Breast epithelium (tissue), 4 donors: ENCODE measurements around the gene LRRC46. TPM values are rescaled to one million over a fixed set of nuclear protein-coding genes. Genes with fewer than 3 reads are reported as not detected.

ENCODE experiments used
- DNase-seq, 2 donors: peaks; one replicate each; pipeline ENCODE4 v3.0.0-alpha.2; 2019; ENCODE audit warnings: low spot score in 2 of 2
- H3K27ac ChIP-seq, 2 donors: fragments of 200-600 bp; sonication (generic) in 1 of 2; one replicate each; pipeline ENCODE4 v1.5.1; 2016 to 2019; ENCODE audit warnings: mild to moderate bottlenecking in 1 of 2
- H3K27me3 ChIP-seq, 2 donors: fragments of 200-600 bp; sonication (generic) in 1 of 2; one replicate each; pipeline versions ENCODE4 v1.5.1 to v1.6.0; 2017 to 2019; ENCODE audit warnings: control low read depth in 1 of 2, mild to moderate bottlenecking in 1 of 2
- H3K36me3 ChIP-seq: fragments of 200-600 bp; one replicate; pipeline ENCODE4 v1.5.1; 2019
- H3K4me1 ChIP-seq, 2 donors: fragments of 200-600 bp; sonication (generic); one replicate each; pipeline ENCODE4 v1.5.1; 2016 to 2019; ENCODE audit warnings: control low read depth in 1 of 2
- H3K4me3 ChIP-seq, 3 donors: fragments of 200-600 bp; sonication (generic); 1 replicate in 2 of 3; 2 replicates in 1 of 3; pipeline ENCODE4 v1.5.1; 2016 to 2019; ENCODE audit warnings: mild to moderate bottlenecking in 3 of 3, moderate library complexity in 2 of 3
- H3K9me3 ChIP-seq, 2 donors: fragments of 200-600 bp; sonication (generic) in 1 of 2; one replicate each; pipeline ENCODE4 v1.5.1; 2016 to 2019; ENCODE audit warnings: control low read depth in 1 of 2
- CTCF ChIP-seq, 3 donors: fragments of 450-650 bp; IDR thresholded peaks; one replicate each; pipeline ENCODE4 v1.5.1; 2016 to 2017; ENCODE audit warnings: antibody characterized with exemption in 3 of 3, mild to moderate bottlenecking in 3 of 3, moderate library complexity in 3 of 3
- POLR2A ChIP-seq: fragments of 450-650 bp; IDR thresholded peaks from one replicate; pipeline ENCODE4 v1.6.1; 2016; ENCODE audit warnings: antibody characterized with exemption, mild to moderate bottlenecking, moderate library complexity
- POLR2AphosphoS5 ChIP-seq, 3 donors: sonication (generic); formaldehyde crosslinking; IDR thresholded peaks; one replicate each; pipeline ENCODE4 v1.6.1; 2017; ENCODE audit warnings: antibody characterized with exemption in 3 of 3
- intact Hi-C: fragments of 100-400 bp; cut with DNase I; formaldehyde crosslinking; loops from one replicate; pipeline ENCODE4 v1.15.1; 2023; ENCODE audit warnings: low total_unique reads
- total RNA-seq, 3 donors: library from RNA; depleted of rRNA; stranded (reverse); fragments of >200 nt; gene quantifications; one replicate each; pipeline ENCODE4 v1.1.0, GENCODE V29; 2016

LRRC46 gene
- total RNA-seq = under 1 TPM; 0.16 to 0.59 (median 0.33) TPM

GRCh38 chr17:47831003-47831933 lies at the start of gene LRRC46, which contains the start of gene MRPL10:
Gene LRRC46, plus strand, starts transcription at chr17:47831670. Its CDS starts 320 bp downstream, at chr17:47831990.
Gene MRPL10, minus strand, starts transcription at chr17:47831541. Its CDS starts 30 bp downstream, at chr17:47831511.
- Histone ChIP-seq H3K9me3 (no peaks in the 10 kb centered on the region), H3K4me3 (peak within 1 kb of the TSS; percentile 67 to 91 (median 88)), H3K27me3 (no peaks in the 10 kb centered on the region), H3K27ac (peak within 1 kb of the TSS; percentile 84 to 86), H3K4me1 (peaks cover 6 to 12% of the 10 kb centered on the region in 2 donors), H3K36me3 (peaks cover 8% of the 10 kb centered on the region)
- peak; percentile 88 to 90 for DNase-seq
- intact Hi-C loops = no loop called here
- TF ChIP-seq POLR2A (peak; percentile 54), CTCF (IDR thresholded peaks at IDR 0.05) (no peak), POLR2AphosphoS5 (IDR thresholded peaks at IDR 0.05) (peak; percentile 83 to 97 (median 89))

- TF ChIP-seq POLR2A (no peak), CTCF (IDR thresholded peaks at IDR 0.05) (no peak), POLR2AphosphoS5 (IDR thresholded peaks at IDR 0.05) (no peak)
- peak in 1 of 2 donors; percentile 9 for DNase-seq
These were observed 45.8 kb upstream of the LRRC46 start for GRCh38 chr17:47785538-47786123.

GRCh38 chr17:47789611-47790561 lies 41.6 kb upstream of the LRRC46 start:
- intact Hi-C loops = no loop called here
- Histone ChIP-seq H3K4me3 (peak overlapping the region; percentile 34 to 60 (median 46)), H3K4me1 (no peaks in the 10 kb centered on the region), H3K27me3 (peaks cover 4 to 62% of the 10 kb centered on the region in 2 donors), H3K9me3 (no peaks in the 10 kb centered on the region), H3K27ac (no peak overlapping the region), H3K36me3 (no peaks in the 10 kb centered on the region)
- TF ChIP-seq CTCF (IDR thresholded peaks at IDR 0.05) (peak in 2 of 3 donors; percentile 22), POLR2A (no peak), POLR2AphosphoS5 (IDR thresholded peaks at IDR 0.05) (no peak)
- DNase-seq = peak in 1 of 2 donors; percentile 59

More at GRCh38 chr17:47785538-47786123, 45.8 kb upstream of the LRRC46 start:
- Histone ChIP-seq H3K4me1 (no peaks in the 10 kb centered on the region), H3K27ac (no peak overlapping the region), H3K36me3 (no peaks in the 10 kb centered on the region), H3K4me3 (no peak overlapping the region), H3K9me3 (no peaks in the 10 kb centered on the region), H3K27me3 (peaks cover 0 to 30% of the 10 kb centered on the region in 2 donors)
- intact Hi-C loops = no loop called here

- no peaks in the 10 kb centered on the region for H3K4me1 ChIP-seq
- H3K36me3 ChIP-seq = no peaks in the 10 kb centered on the region
- H3K27me3 ChIP-seq = peaks cover 4 to 62% of the 10 kb centered on the region in 2 donors
- no peak for TF ChIP-seq CTCF (IDR thresholded peaks at IDR 0.05)
- no peak for TF ChIP-seq POLR2AphosphoS5 (IDR thresholded peaks at IDR 0.05)
- no peak for TF ChIP-seq POLR2A
- DNase-seq = no peak
- H3K9me3 ChIP-seq = no peaks in the 10 kb centered on the region
- no peak overlapping the region for H3K4me3 ChIP-seq
- intact Hi-C loops = no loop called here
- no peak overlapping the region for H3K27ac ChIP-seq
These were observed 40.4 kb upstream of the LRRC46 start for GRCh38 chr17:47791025-47791424.
